ENCODE results near the gene NFIX. TPM values are rescaled to one million over a fixed set of nuclear protein-coding genes. Genes with fewer than 3 reads are reported as not detected.

The NFIX gene
- polyA plus RNA-seq, 3 donors = 0.25 to 3.7 (median 0.90) TPM

GRCh38 chr19:12991296-12991695 lies 4.0 kb upstream of the NFIX start:
- Histone ChIP-seq H3K9me3 (replicated peaks in 1 of 2; ENCODE audit: control insufficient read depth in 1 of 2, insufficient read depth in 1 of 2, low read length in 2 of 2) (peaks cover 0 to 4% of the 10 kb centered on the region in 2 donors), H4K20me1 (ENCODE audit: insufficient read depth, low read length) (no peaks in the 10 kb centered on the region), H3K79me2 (ENCODE audit: insufficient read depth, low read length) (no peaks in the 10 kb centered on the region), H3K4me1 (ENCODE audit: control insufficient read depth in 1 of 2, insufficient read depth in 2 of 2, low read length in 2 of 2) (peaks cover 9 to 11% of the 10 kb centered on the region in 2 donors), H3K27me3 (ENCODE audit: control insufficient read depth in 2 of 2, insufficient read depth in 2 of 2, low read length in 2 of 2) (peaks cover 0 to 13% of the 10 kb centered on the region in 2 donors), H3K4me3 (replicated peaks in 1 of 3; ENCODE audit: low read depth in 2 of 3, low read length in 3 of 3) (no peak overlapping the region), H3K4me2 (replicated peaks; ENCODE audit: extremely low read depth, low read length, poor library complexity, severe bottlenecking) (no peak overlapping the region), H3K9ac (ENCODE audit: insufficient read depth, low read length, poor library complexity, severe bottlenecking) (no peak overlapping the region), H3K36me3 (replicated peaks in 1 of 2; ENCODE audit: control insufficient read depth in 1 of 2, insufficient read depth in 2 of 2, low read length in 2 of 2) (no peaks in the 10 kb centered on the region), H3K27ac (ENCODE audit: low read depth in 1 of 2, low read length in 2 of 2) (no peak overlapping the region), H2AFZ (ENCODE audit: insufficient read depth, low read depth, low read length, poor library complexity, severe bottlenecking) (no peak overlapping the region)
- no peak overlapping the region for H3K4me3 Mint-ChIP-seq
- WGBS (ENCODE audit: insufficient coverage) = 93% methylated on average over 5 of the region's 5 CpGs
- no peak for DNase-seq
- H3K4me1 Mint-ChIP-seq = peaks cover 9% of the 10 kb centered on the region
- H3K36me3 Mint-ChIP-seq = peaks cover 0 to 9% of the 10 kb centered on the region in 2 donors
- TF ChIP-seq, protein P1, sequence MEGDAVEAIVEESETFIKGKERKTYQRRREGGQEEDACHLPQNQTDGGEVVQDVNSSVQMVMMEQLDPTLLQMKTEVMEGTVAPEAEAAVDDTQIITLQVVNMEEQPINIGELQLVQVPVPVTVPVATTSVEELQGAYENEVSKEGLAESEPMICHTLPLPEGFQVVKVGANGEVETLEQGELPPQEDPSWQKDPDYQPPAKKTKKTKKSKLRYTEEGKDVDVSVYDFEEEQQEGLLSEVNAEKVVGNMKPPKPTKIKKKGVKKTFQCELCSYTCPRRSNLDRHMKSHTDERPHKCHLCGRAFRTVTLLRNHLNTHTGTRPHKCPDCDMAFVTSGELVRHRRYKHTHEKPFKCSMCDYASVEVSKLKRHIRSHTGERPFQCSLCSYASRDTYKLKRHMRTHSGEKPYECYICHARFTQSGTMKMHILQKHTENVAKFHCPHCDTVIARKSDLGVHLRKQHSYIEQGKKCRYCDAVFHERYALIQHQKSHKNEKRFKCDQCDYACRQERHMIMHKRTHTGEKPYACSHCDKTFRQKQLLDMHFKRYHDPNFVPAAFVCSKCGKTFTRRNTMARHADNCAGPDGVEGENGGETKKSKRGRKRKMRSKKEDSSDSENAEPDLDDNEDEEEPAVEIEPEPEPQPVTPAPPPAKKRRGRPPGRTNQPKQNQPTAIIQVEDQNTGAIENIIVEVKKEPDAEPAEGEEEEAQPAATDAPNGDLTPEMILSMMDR (IDR thresholded peaks at IDR 0.05) = no peak
- H3K27ac Mint-ChIP-seq = no peak overlapping the region
- intact Hi-C loops (cut with micrococcal nuclease) = no loop called here
- H3K27me3 Mint-ChIP-seq (ENCODE audit: low read depth in 3 of 3) = peaks cover 20 to 29% (median 24%) of the 10 kb centered on the region in 3 donors
- peaks cover 0 to 6% (median 2%) of the 10 kb centered on the region in 7 donors for H3K9me3 Mint-ChIP-seq

GRCh38 chr19:12992729-12993128 lies 2.5 kb upstream of the NFIX start:
- H3K27ac Mint-ChIP-seq = no peak overlapping the region
- no peak overlapping the region for H3K4me3 Mint-ChIP-seq
- 80% methylated on average over 1 of the region's 11 CpGs for WGBS (ENCODE audit: insufficient coverage)

More at GRCh38 chr19:12992729-12993128, 2.5 kb upstream of the NFIX start:
- DNase-seq = no peak
- H3K4me1 ChIP-seq (ENCODE audit: control insufficient read depth in 1 of 2, insufficient read depth in 2 of 2, low read length in 2 of 2) = peaks cover 13 to 17% of the 10 kb centered on the region in 2 donors
- TF ChIP-seq, protein P1 (IDR thresholded peaks at IDR 0.05) = no peak
- H3K36me3 ChIP-seq (replicated peaks in 1 of 2; ENCODE audit: control insufficient read depth in 1 of 2, insufficient read depth in 2 of 2, low read length in 2 of 2) = no peaks in the 10 kb centered on the region
- no peak overlapping the region for H3K27ac ChIP-seq (ENCODE audit: low read depth in 1 of 2, low read length in 2 of 2)
- no peak overlapping the region for H2AFZ ChIP-seq (ENCODE audit: insufficient read depth, low read depth, low read length, poor library complexity, severe bottlenecking)
- H3K9ac ChIP-seq (ENCODE audit: insufficient read depth, low read length, poor library complexity, severe bottlenecking) = no peak overlapping the region
- peaks cover 10% of the 10 kb centered on the region for H4K20me1 ChIP-seq (ENCODE audit: insufficient read depth, low read length)
- H3K4me3 ChIP-seq (replicated peaks in 1 of 3; ENCODE audit: low read depth in 2 of 3, low read length in 3 of 3) = no peak overlapping the region
- H3K79me2 ChIP-seq (ENCODE audit: insufficient read depth, low read length) = no peaks in the 10 kb centered on the region
- Mint-ChIP-seq H3K4me1 (peaks cover 11% of the 10 kb centered on the region), H3K27me3 (ENCODE audit: low read depth in 3 of 3) (peaks cover 30 to 42% (median 35%) of the 10 kb centered on the region in 3 donors), H3K36me3 (peaks cover 0 to 12% of the 10 kb centered on the region in 2 donors), H3K9me3 (peaks cover 0 to 6% (median 2%) of the 10 kb centered on the region in 7 donors)
- H3K4me2 ChIP-seq (replicated peaks; ENCODE audit: extremely low read depth, low read length, poor library complexity, severe bottlenecking) = no peak overlapping the region
- peaks cover 0 to 26% of the 10 kb centered on the region in 2 donors for H3K27me3 ChIP-seq (ENCODE audit: control insufficient read depth in 2 of 2, insufficient read depth in 2 of 2, low read length in 2 of 2)
- peaks cover 0 to 4% of the 10 kb centered on the region in 2 donors for H3K9me3 ChIP-seq (replicated peaks in 1 of 2; ENCODE audit: control insufficient read depth in 1 of 2, insufficient read depth in 1 of 2, low read length in 2 of 2)
- intact Hi-C loops (cut with micrococcal nuclease) = no loop called here
